IMR-90 (cell line): ENCODE measurements around the gene TBC1D1. TPM values are rescaled to one million over a fixed set of nuclear protein-coding genes. Genes with fewer than 3 reads are reported as not detected.

ENCODE experiments used
- ATAC-seq: fragments of 200-7000 bp; cut with Tn5 transposase; 2 replicates; pipeline ENCODE4 v1.9.1; 2020; ENCODE audit warnings: low read depth, mild to moderate bottlenecking, moderate library complexity
- BruUV-seq: library from RNA; stranded (reverse); fragments of 400-500 nt; replicated peaks from 2 replicates; lab custom pipeline; 2021; lab: Mats Ljungman, UMichigan
- CTCF ChIA-PET: fragments of 300-600 bp; formaldehyde crosslinking; extraction: SDS; loops from one replicate; lab custom pipeline; 2021; ENCODE audit warnings: antibody characterized with exemption; lab: Yijun Ruan, JAX
- POLR2A ChIA-PET: fragments of 300-600 bp; sonication (Branson Sonifier 250); formaldehyde crosslinking; loops from one replicate; lab custom pipeline; 2022; ENCODE audit warnings: antibody characterized with exemption; ENCODE audit not compliant: unreplicated experiment; lab: Charles Lee
- DNase-seq: peaks from one replicate; pipeline ENCODE4 v3.0.0; 2013
- H2AFZ ChIP-seq: replicated peaks from 2 replicates; pipeline ENCODE3; 2013; ENCODE audit warnings: low read length, mild to moderate bottlenecking; ENCODE audit not compliant: poor library complexity
- H2AK5ac ChIP-seq: 2 replicates; pipeline ENCODE4 v1.6.1; 2013; ENCODE audit warnings: low read depth, low read length, inconsistent platforms
- H2AK9ac ChIP-seq: replicated peaks from 2 replicates; pipeline ENCODE3; 2013; ENCODE audit warnings: mild to moderate bottlenecking, low read depth, low read length, moderate library complexity; ENCODE audit not compliant: poor library complexity
- H2BK120ac ChIP-seq: 2 replicates; pipeline ENCODE4 v1.6.1; 2013; ENCODE audit warnings: low read depth, low read length, inconsistent platforms
- H2BK15ac ChIP-seq: 3 replicates; pipeline ENCODE4 v1.6.1; 2013; ENCODE audit warnings: low read depth, low read length, inconsistent platforms
- H2BK20ac ChIP-seq: 2 replicates; pipeline ENCODE4 v1.6.1; 2013; ENCODE audit warnings: low read depth, mild to moderate bottlenecking, inconsistent platforms, low read length, moderate library complexity
- H2BK5ac ChIP-seq: 2 replicates; pipeline ENCODE4 v1.6.1; 2013; ENCODE audit warnings: mild to moderate bottlenecking, low read depth, low read length, inconsistent platforms; ENCODE audit not compliant: poor library complexity, severe bottlenecking
- H3K14ac ChIP-seq: replicated peaks from 2 replicates; pipeline ENCODE4 v1.6.1; 2013; ENCODE audit warnings: low read depth, low read length, inconsistent platforms
- H3K18ac ChIP-seq: 2 replicates; pipeline ENCODE4 v1.6.1; 2013; ENCODE audit warnings: low read depth, low read length, control low read depth
- H3K23ac ChIP-seq: 2 replicates; pipeline ENCODE4 v1.6.1; 2013; ENCODE audit warnings: low read depth, low read length, inconsistent platforms
- H3K27ac ChIP-seq: 2 replicates; pipeline ENCODE4 v1.5.1; 2013; ENCODE audit warnings: mild to moderate bottlenecking, control low read depth, low read length; ENCODE audit not compliant: insufficient read depth
- H3K27me3 ChIP-seq: 2 replicates; pipeline ENCODE4 v1.6.1; 2013; ENCODE audit warnings: low read length; ENCODE audit not compliant: control insufficient read depth, insufficient read depth
- H3K36me3 ChIP-seq: 2 replicates; pipeline ENCODE4 v1.6.1; 2013; ENCODE audit warnings: low read length, mixed read lengths; ENCODE audit not compliant: control insufficient read depth, insufficient read depth
- H3K4ac ChIP-seq: 2 replicates; pipeline ENCODE4 v1.6.1; 2013; ENCODE audit warnings: low read depth, low read length, inconsistent platforms
- H3K4me1 ChIP-seq: 2 replicates; pipeline ENCODE4 v1.6.1; 2013; ENCODE audit warnings: low read length, mixed read lengths; ENCODE audit not compliant: control insufficient read depth, insufficient read depth
- H3K4me2 ChIP-seq: 2 replicates; pipeline ENCODE4 v1.6.1; 2013; ENCODE audit warnings: low read depth, mild to moderate bottlenecking, control low read depth, low read length, moderate library complexity
- H3K4me3 ChIP-seq: 2 replicates; pipeline ENCODE4 v1.5.1; 2013; ENCODE audit warnings: low read depth, mild to moderate bottlenecking, control low read depth, low read length, moderate library complexity; ENCODE audit not compliant: insufficient read depth
- H3K56ac ChIP-seq: 2 replicates; pipeline ENCODE4 v1.6.1; 2013; ENCODE audit warnings: low read length, inconsistent platforms; ENCODE audit not compliant: insufficient read depth; ENCODE audit errors: extremely low read depth
- H3K79me1 ChIP-seq, 2 experiments: 2 replicates each; pipeline ENCODE4 v1.6.1; 2013; ENCODE audit warnings: low read length in 2 of 2, inconsistent platforms in 1 of 2, low read depth in 1 of 2
- H3K9ac ChIP-seq: 2 replicates; pipeline ENCODE4 v1.6.1; 2013; ENCODE audit warnings: low read depth, low read length, control low read depth
- H3K9me1 ChIP-seq: 2 replicates; pipeline ENCODE4 v1.6.1; 2013; ENCODE audit warnings: low read length, inconsistent platforms; ENCODE audit not compliant: insufficient read depth
- H3K9me3 ChIP-seq: 2 replicates; pipeline ENCODE4 v1.6.1; 2013; ENCODE audit warnings: low read length; ENCODE audit not compliant: control insufficient read depth, insufficient read depth
- H4K20me1 ChIP-seq: 2 replicates; pipeline ENCODE4 v1.6.1; 2013; ENCODE audit warnings: low read length, inconsistent platforms; ENCODE audit not compliant: insufficient read depth
- H4K5ac ChIP-seq: 2 replicates; pipeline ENCODE4 v1.6.1; 2013; ENCODE audit warnings: mild to moderate bottlenecking, low read depth, low read length, control low read depth
- H4K8ac ChIP-seq, 2 experiments: 2 replicates each; pipeline ENCODE4 v1.6.1; 2013; ENCODE audit warnings: low read depth in 2 of 2, low read length in 2 of 2, control low read depth in 1 of 2, inconsistent platforms in 1 of 2
- H4K91ac ChIP-seq: 2 replicates; pipeline ENCODE4 v1.6.1; 2013; ENCODE audit warnings: low read depth, low read length, inconsistent platforms; ENCODE audit not compliant: insufficient read depth
- CEBPB ChIP-seq: IDR thresholded peaks from 2 replicates; pipeline ENCODE4 v1.6.1; 2012; ENCODE audit warnings: low read depth, low read length, improper control_type of control experiment
- CHD1 ChIP-seq: IDR thresholded peaks from 2 replicates; pipeline ENCODE4 v1.6.1; 2012; ENCODE audit warnings: low read depth, low read length, improper control_type of control experiment
- NFE2L2 ChIP-seq: fragments of 150-350 bp; IDR thresholded peaks from 2 replicates; pipeline ENCODE4 v1.6.1; 2016; ENCODE audit warnings: low read depth, mild to moderate bottlenecking, low read length
- WGBS, 2 experiments: methylation state at CpG; one replicate each; pipeline versions ENCODE4 v1.1.5 to v1.1.7; 2013; ENCODE audit warnings: missing lambda C conversion rate in 2 of 2; ENCODE audit not compliant: insufficient read length in 1 of 2; ENCODE audit errors: extremely low coverage in 2 of 2; 5-methylcytosine and 5-hydroxymethylcytosine counted together
- dilution Hi-C: fragments of 300-500 bp; cut with HindIII; formaldehyde crosslinking; loops from one replicate; pipeline ENCODE4 v1.14.3; 2018; ENCODE audit warnings: low sequenced_read_pairs; ENCODE audit not compliant: unreplicated experiment
- in situ Hi-C: fragments of 300-500 bp; cut with MboI; formaldehyde crosslinking; loops from 3 replicates; pipeline ENCODE4 v1.14.3; 2019; ENCODE audit warnings: low sequenced_read_pairs, inconsistent platforms, mixed read lengths
- intact Hi-C: fragments of 100-400 bp; cut with micrococcal nuclease; formaldehyde crosslinking; loops from 2 replicates; pipeline ENCODE4 v1.10.0; 2022
- polyA plus RNA-seq, 3 experiments: library from polyadenylated mRNA; depleted of rRNA; stranded (reverse); fragments of >200 nt; gene quantifications; 2 replicates each; pipeline ENCODE4 v1.2.3, GENCODE V29; 2012; ENCODE audit warnings: low replicate concordance in 1 of 3
- total RNA-seq: library from RNA; depleted of rRNA; stranded (reverse); fragments of >200 nt; gene quantifications from 2 replicates; pipeline ENCODE4 v1.2.3, GENCODE V29; 2012
- TF ChIP-seq, protein P1 (sequence below): conservative IDR thresholded peaks from 2 replicates; pipeline ENCODE4 v1.5.1; 2012; ENCODE audit warnings: mild to moderate bottlenecking, low read depth, low read length, improper control_type of control experiment

Gene TBC1D1
- total and polyA plus RNA-seq, 2 of the 4 experiments (the other 2 are of a cell fraction): 42.4 to 104 TPM

DNA sequence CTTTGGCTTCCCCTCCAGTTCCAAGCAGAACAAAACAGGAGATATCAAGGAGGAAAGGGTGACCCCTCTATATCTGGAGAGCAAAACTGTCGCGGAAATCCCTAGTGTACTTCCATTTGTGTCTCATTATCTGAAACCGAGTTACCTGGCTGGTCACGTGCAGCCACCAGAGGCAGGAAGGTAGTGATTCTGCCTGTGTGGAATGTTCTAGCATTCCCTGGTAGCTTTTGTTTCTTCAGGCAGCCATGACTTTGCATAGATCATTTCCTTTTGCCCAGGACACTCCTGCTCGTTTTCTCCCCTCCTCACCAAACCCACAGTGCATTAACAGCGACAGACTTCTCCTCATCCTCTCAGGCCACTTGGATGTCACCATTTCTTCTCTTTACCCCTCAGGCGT lies 177.2 kb downstream of the TBC1D1 start:
- BruUV-seq: no TSS peak
- H3K9ac ChIP-seq: no peak overlapping the region
- no peak overlapping the region for H3K27ac ChIP-seq
- no peak overlapping the region for H3K4ac ChIP-seq
- no peak overlapping the region for H2BK5ac ChIP-seq
- 0 out of 2 replicates have a peak overlapping the region, but pooled peaks have one; percentile 1 for H4K91ac ChIP-seq
- no peak overlapping the region for H2AK5ac ChIP-seq
- H3K36me3 ChIP-seq: no peaks in the 10 kb centered on the region; the same call in 1 of the 2 replicates
- dilution Hi-C loops (no loop called here), in situ Hi-C loops (loop anchor here (10.0 kb wide), 1 partner anchor 247 kb away; no protein-coding TSS in a partner anchor), intact Hi-C loops (loop anchor here (2.0 to 10.0 kb wide), 2 partner anchors 251 to 1067 kb away; no protein-coding TSS in a partner anchor)
- H3K14ac ChIP-seq: no peak overlapping the region
- H4K5ac ChIP-seq: no peak overlapping the region
- H3K79me1 ChIP-seq: peaks cover 9 to 23% of the 10 kb centered on the region in 2 experiments
- no peak overlapping the region for H2BK15ac ChIP-seq
- no peaks in the 10 kb centered on the region for H3K27me3 ChIP-seq
- DNase-seq (no peak), ATAC-seq (no peak)
- H3K4me2 ChIP-seq: no peak overlapping the region
- H2AFZ ChIP-seq: no peak overlapping the region
- no peak overlapping the region; the same call in 1 of the 2 replicates for H2BK20ac ChIP-seq
- CTCF ChIA-PET: interaction anchor here (2.3 kb wide), 1 partner anchor 111 kb away, joined by 9 read pairs; no protein-coding TSS in a partner anchor
- H3K18ac ChIP-seq: no peak overlapping the region
- no peaks in the 10 kb centered on the region for H3K9me3 ChIP-seq
- H3K9me1 ChIP-seq: peaks cover 8% of the 10 kb centered on the region
- H3K4me3 ChIP-seq: no peak overlapping the region
- no CpG with 5 or more reads among the region's 7 CpGs for WGBS, 2 experiments
- H3K4me1 ChIP-seq: peaks cover 12% of the 10 kb centered on the region
- H2BK120ac ChIP-seq: no peak overlapping the region
- TF ChIP-seq NFE2L2 (no peak), CEBPB (no peak), CHD1 (no peak)
- TF ChIP-seq, protein P1, sequence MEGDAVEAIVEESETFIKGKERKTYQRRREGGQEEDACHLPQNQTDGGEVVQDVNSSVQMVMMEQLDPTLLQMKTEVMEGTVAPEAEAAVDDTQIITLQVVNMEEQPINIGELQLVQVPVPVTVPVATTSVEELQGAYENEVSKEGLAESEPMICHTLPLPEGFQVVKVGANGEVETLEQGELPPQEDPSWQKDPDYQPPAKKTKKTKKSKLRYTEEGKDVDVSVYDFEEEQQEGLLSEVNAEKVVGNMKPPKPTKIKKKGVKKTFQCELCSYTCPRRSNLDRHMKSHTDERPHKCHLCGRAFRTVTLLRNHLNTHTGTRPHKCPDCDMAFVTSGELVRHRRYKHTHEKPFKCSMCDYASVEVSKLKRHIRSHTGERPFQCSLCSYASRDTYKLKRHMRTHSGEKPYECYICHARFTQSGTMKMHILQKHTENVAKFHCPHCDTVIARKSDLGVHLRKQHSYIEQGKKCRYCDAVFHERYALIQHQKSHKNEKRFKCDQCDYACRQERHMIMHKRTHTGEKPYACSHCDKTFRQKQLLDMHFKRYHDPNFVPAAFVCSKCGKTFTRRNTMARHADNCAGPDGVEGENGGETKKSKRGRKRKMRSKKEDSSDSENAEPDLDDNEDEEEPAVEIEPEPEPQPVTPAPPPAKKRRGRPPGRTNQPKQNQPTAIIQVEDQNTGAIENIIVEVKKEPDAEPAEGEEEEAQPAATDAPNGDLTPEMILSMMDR: no peak
- H3K56ac ChIP-seq: no peak overlapping the region
- H4K8ac ChIP-seq: no peak overlapping the region
- no peak overlapping the region for H3K23ac ChIP-seq
- H2AK9ac ChIP-seq: no peak overlapping the region
- POLR2A ChIA-PET: no interaction called here
- no peaks in the 10 kb centered on the region for H4K20me1 ChIP-seq
